Endodermal cell (in vitro differentiated cells): Measurements from ENCODE around the gene WDFY3. TPM values are rescaled to one million over a fixed set of nuclear protein-coding genes. Genes with fewer than 3 reads are reported as not detected.

Experiments
- DNase-seq: peaks from one replicate; pipeline ENCODE4 v3.0.0-alpha.2; 2017
- H3K27ac ChIP-seq: 2 replicates; pipeline ENCODE4 v1.5.1; 2013; ENCODE audit warnings: mild to moderate bottlenecking, low read depth, low read length, moderate library complexity
- H3K27me3 ChIP-seq: 2 replicates; pipeline ENCODE4 v1.6.1; 2013; ENCODE audit warnings: mild to moderate bottlenecking, low read length, moderate library complexity; ENCODE audit not compliant: insufficient read depth, control insufficient read depth, poor library complexity, severe bottlenecking
- H3K36me3 ChIP-seq: 2 replicates; pipeline ENCODE4 v1.7.0; 2013; ENCODE audit warnings: mild to moderate bottlenecking, low read length, moderate library complexity; ENCODE audit not compliant: control insufficient read depth, insufficient read depth
- H3K4me1 ChIP-seq: one replicate; pipeline ENCODE4 v1.7.0; 2013; ENCODE audit warnings: low read length; ENCODE audit not compliant: control insufficient read depth, insufficient read depth
- H3K4me3 ChIP-seq: 2 replicates; pipeline ENCODE4 v1.5.1; 2013; ENCODE audit warnings: mild to moderate bottlenecking, low read length, moderate library complexity
- H3K9ac ChIP-seq: 2 replicates; pipeline ENCODE4 v1.6.1; 2013; ENCODE audit warnings: mild to moderate bottlenecking, low read length, moderate library complexity; ENCODE audit not compliant: poor library complexity, severe bottlenecking; ENCODE audit errors: extremely low read depth
- H3K9me3 ChIP-seq: 2 replicates; pipeline ENCODE4 v1.6.1; 2013; ENCODE audit warnings: mild to moderate bottlenecking, low read length, moderate library complexity; ENCODE audit not compliant: control insufficient read depth
- H3K27ac Mint-ChIP-seq: 2 replicates; pipeline ENCODE4 v1.8.0; 2020; ENCODE audit warnings: mixed read lengths
- H3K27me3 Mint-ChIP-seq: 2 replicates; pipeline ENCODE4 v1.8.0; 2021; ENCODE audit warnings: mild to moderate bottlenecking, mixed read lengths; ENCODE audit not compliant: insufficient read depth
- H3K36me3 Mint-ChIP-seq: 2 replicates; pipeline ENCODE4 v1.8.0; 2020; ENCODE audit warnings: low read depth, mixed read lengths
- H3K4me1 Mint-ChIP-seq: 2 replicates; pipeline ENCODE4 v1.8.0; 2020; ENCODE audit warnings: mixed read lengths
- H3K4me3 Mint-ChIP-seq: 2 replicates; pipeline ENCODE4 v1.8.0; 2020; ENCODE audit warnings: mild to moderate bottlenecking, moderate library complexity, mixed read lengths
- H3K9me3 Mint-ChIP-seq: 2 replicates; pipeline ENCODE4 v1.8.0; 2020; ENCODE audit warnings: mild to moderate bottlenecking, mixed read lengths
- WGBS, 2 experiments: methylation state at CpG; one replicate each; pipeline versions ENCODE4 v1.1.5 to v1.1.7; 2013; ENCODE audit warnings: missing lambda C conversion rate in 2 of 2, mixed read lengths in 1 of 2; ENCODE audit not compliant: insufficient coverage in 1 of 2, insufficient read length in 1 of 2; 5-methylcytosine and 5-hydroxymethylcytosine counted together
- total RNA-seq, 2 donors: library from RNA; stranded (reverse); fragmentation: NEBNext Ultra II Directional in 1 of 2; extraction: Animal tissue kit (Norgen Biotek cat#: 25700) in 1 of 2; gene quantifications; 2 replicates in 1 of 2; 3 replicates in 1 of 2; pipeline ENCODE4 v1.2.1, GENCODE V29; 2021
- TF ChIP-seq, protein P1 (sequence below): fragments of 200-600 bp; sonication (generic); conservative IDR thresholded peaks from 2 replicates; pipeline ENCODE4 v1.5.0; 2021; ENCODE audit warnings: antibody characterized with exemption, mild to moderate bottlenecking

The WDFY3 gene
- total RNA-seq, 2 donors from 2014 or later, result 91.1 to 103 TPM

DNA sequence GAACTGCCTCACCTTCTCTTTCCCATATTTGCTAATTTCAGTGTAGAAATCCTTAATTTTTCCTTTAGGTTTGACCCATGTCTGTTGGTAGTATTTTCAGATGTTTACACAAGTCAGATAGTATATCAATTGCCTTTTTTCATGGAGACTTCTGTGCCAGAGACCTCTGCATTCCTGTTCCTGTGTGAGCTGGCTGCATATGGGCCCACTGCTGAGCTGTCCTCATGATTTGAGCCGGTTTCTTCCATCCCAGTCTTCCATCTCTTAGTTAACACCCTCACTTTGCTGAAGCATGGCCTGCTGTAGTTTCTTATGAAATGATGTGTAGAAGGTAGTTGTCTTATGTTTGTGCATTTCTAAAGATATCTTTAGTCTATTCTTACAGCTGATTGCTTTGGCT lies 343.5 kb downstream of the WDFY3 start:
- no peak overlapping the region for H3K4me3 Mint-ChIP-seq
- no peaks in the 10 kb centered on the region for H3K9me3 ChIP-seq
- no peak overlapping the region for H3K4me3 ChIP-seq
- H3K27ac Mint-ChIP-seq, result no peak overlapping the region
- H3K27ac ChIP-seq, result no peak overlapping the region
- no peak overlapping the region for H3K9ac ChIP-seq
- H3K4me1 ChIP-seq, result no peaks in the 10 kb centered on the region
- 60% methylated on average over 1 of the region's 1 CpG; no CpG with 5 or more reads in 1 of the 2 experiments for WGBS, 2 experiments
- H3K27me3 ChIP-seq, result no peaks in the 10 kb centered on the region
- peaks cover 8% of the 10 kb centered on the region for H3K36me3 Mint-ChIP-seq
- H3K27me3 Mint-ChIP-seq, result no peaks in the 10 kb centered on the region
- no peaks in the 10 kb centered on the region for H3K36me3 ChIP-seq
- TF ChIP-seq, protein P1, sequence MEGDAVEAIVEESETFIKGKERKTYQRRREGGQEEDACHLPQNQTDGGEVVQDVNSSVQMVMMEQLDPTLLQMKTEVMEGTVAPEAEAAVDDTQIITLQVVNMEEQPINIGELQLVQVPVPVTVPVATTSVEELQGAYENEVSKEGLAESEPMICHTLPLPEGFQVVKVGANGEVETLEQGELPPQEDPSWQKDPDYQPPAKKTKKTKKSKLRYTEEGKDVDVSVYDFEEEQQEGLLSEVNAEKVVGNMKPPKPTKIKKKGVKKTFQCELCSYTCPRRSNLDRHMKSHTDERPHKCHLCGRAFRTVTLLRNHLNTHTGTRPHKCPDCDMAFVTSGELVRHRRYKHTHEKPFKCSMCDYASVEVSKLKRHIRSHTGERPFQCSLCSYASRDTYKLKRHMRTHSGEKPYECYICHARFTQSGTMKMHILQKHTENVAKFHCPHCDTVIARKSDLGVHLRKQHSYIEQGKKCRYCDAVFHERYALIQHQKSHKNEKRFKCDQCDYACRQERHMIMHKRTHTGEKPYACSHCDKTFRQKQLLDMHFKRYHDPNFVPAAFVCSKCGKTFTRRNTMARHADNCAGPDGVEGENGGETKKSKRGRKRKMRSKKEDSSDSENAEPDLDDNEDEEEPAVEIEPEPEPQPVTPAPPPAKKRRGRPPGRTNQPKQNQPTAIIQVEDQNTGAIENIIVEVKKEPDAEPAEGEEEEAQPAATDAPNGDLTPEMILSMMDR, result no peak
- H3K9me3 Mint-ChIP-seq, result no peaks in the 10 kb centered on the region
- DNase-seq, result no peak
- H3K4me1 Mint-ChIP-seq, result no peaks in the 10 kb centered on the region
